Left lung (tissue), 10 donors: ENCODE results near the gene ZNF598. TPM values are rescaled to one million over a fixed set of nuclear protein-coding genes. Genes with fewer than 3 reads are reported as not detected.

ENCODE experiments used
- ATAC-seq: fragments of 200-7000 bp; cut with Tn5 transposase; one replicate; pipeline ENCODE4 v1.9.1; 2020; ENCODE audit warnings: moderate library complexity
- DNase-seq, 4 donors: peaks; one replicate each; pipeline ENCODE4 v3.0.0-alpha.2; 2013 to 2020
- H3K27ac ChIP-seq, 2 donors: fragments of 200-600 bp; sonication (generic) in 1 of 2; one replicate each; pipeline versions ENCODE4 v1.5.0 to v1.8.0; 2020 to 2021
- H3K27me3 ChIP-seq, 2 donors: fragments of 200-600 bp; sonication (generic) in 1 of 2; one replicate each; pipeline versions ENCODE4 v1.5.0 to v1.8.0; 2020 to 2021
- H3K36me3 ChIP-seq, 2 donors: fragments of 200-600 bp; sonication (generic) in 1 of 2; one replicate each; pipeline versions ENCODE4 v1.5.0 to v1.8.0; 2020 to 2021
- H3K4me1 ChIP-seq, 2 donors: fragments of 200-600 bp; one replicate each; pipeline ENCODE4 v1.8.0; 2021
- H3K4me3 ChIP-seq, 2 donors: fragments of 200-600 bp; sonication (generic) in 1 of 2; one replicate each; pipeline versions ENCODE4 v1.5.0 to v1.8.0; 2020 to 2021; ENCODE audit warnings: mild to moderate bottlenecking in 1 of 2
- H3K9me3 ChIP-seq, 2 donors: fragments of 200-600 bp; sonication (generic) in 1 of 2; one replicate each; pipeline versions ENCODE4 v1.5.0 to v1.8.0; 2020 to 2021
- intact Hi-C, 2 donors: fragments of 100-400 bp; cut with DNase I; formaldehyde crosslinking; loops; one replicate each; pipeline versions ENCODE4 v1.11.2 to v1.14.2; 2022
- polyA plus RNA-seq, 6 donors: library from polyadenylated mRNA; unstranded; fragments of 120-200 nt; gene quantifications; one replicate each; pipeline ENCODE4 v1.2.1, GENCODE V29; 2013; ENCODE audit not compliant: insufficient read length in 6 of 6
- total RNA-seq, 2 donors: library from RNA; stranded (reverse); fragmentation: NEBNext Ultra II Directional; extraction: Animal tissue kit (Norgen Biotek cat#: 25700); gene quantifications; one replicate each; pipeline ENCODE4 v1.2.1, GENCODE V29; 2021
- TF ChIP-seq, protein P1 (sequence below), 2 donors: fragments of 200-600 bp; sonication (generic) in 1 of 2; IDR thresholded peaks; one replicate each; pipeline versions ENCODE4 v1.5.0 to v1.8.0; 2021; ENCODE audit warnings: antibody characterized with exemption in 2 of 2
- donor health status: DM: no; HTN: yes; CAD: no.
- donor health status: DM: no; HTN: no; CAD: no.

Gene ZNF598
- total and polyA plus RNA-seq, 8 donors, result 15.2 to 45.9 (median 23.1) TPM

DNA sequence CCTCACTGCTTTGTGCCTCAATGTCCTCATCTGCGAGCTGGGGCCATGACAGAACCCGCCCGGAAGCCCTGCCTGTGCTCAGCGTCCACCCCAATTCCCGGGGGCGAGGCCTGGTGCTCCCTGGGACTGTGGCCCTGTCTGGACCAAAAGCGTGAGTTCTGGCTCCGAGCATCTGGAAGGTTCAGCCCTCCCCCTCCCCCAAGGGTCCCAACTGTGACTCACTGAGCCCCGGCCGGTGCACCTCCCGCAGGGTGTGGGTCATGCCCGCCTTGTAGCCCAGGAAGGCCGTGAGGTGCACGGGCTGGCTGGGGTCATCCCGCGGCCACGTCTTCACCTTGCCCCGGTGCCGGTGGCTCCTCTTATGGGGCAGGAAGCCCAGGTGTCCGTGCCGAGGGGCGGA lies 55.9 kb downstream of the ZNF598 start:
- no peak overlapping the region for H3K4me3 ChIP-seq
- DNase-seq (no peak), ATAC-seq (no peak)
- no peaks in the 10 kb centered on the region for H3K27me3 ChIP-seq
- no peaks in the 10 kb centered on the region for H3K36me3 ChIP-seq
- no peak overlapping the region for H3K27ac ChIP-seq
- peaks cover under 1 to 2% of the 10 kb centered on the region in 2 donors for H3K4me1 ChIP-seq
- no peaks in the 10 kb centered on the region for H3K9me3 ChIP-seq
- intact Hi-C loops, result no loop called here
- TF ChIP-seq, protein P1, sequence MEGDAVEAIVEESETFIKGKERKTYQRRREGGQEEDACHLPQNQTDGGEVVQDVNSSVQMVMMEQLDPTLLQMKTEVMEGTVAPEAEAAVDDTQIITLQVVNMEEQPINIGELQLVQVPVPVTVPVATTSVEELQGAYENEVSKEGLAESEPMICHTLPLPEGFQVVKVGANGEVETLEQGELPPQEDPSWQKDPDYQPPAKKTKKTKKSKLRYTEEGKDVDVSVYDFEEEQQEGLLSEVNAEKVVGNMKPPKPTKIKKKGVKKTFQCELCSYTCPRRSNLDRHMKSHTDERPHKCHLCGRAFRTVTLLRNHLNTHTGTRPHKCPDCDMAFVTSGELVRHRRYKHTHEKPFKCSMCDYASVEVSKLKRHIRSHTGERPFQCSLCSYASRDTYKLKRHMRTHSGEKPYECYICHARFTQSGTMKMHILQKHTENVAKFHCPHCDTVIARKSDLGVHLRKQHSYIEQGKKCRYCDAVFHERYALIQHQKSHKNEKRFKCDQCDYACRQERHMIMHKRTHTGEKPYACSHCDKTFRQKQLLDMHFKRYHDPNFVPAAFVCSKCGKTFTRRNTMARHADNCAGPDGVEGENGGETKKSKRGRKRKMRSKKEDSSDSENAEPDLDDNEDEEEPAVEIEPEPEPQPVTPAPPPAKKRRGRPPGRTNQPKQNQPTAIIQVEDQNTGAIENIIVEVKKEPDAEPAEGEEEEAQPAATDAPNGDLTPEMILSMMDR (IDR thresholded peaks at IDR 0.05), result no peak

DNA sequence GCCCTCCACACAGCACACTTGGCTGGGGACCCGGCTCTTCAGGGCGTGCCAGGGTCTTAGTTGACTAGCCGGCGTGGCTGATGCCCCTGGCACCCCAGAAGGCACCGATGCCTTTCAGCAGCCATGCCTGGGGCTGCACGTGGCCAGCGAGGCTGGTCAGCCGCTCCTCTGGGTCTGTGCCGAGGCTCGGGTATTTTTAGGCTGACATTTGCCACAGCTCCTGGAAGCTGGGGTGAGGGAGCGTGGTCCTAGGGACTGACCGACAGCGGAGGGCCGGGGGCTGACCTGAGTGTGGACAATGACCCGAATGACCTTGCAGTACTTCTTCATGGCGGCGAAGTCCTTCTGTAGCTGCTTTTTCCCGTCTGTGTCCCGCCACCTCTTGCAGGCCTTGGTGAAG lies 59.1 kb downstream of the ZNF598 start:
- H3K27me3 ChIP-seq, result no peaks in the 10 kb centered on the region
- no peak for DNase-seq
- intact Hi-C loops, result no loop called here
- TF ChIP-seq, protein P1 (IDR thresholded peaks at IDR 0.05), result no peak
- no peaks in the 10 kb centered on the region for H3K4me1 ChIP-seq
- no peak overlapping the region for H3K27ac ChIP-seq
- H3K9me3 ChIP-seq, result no peaks in the 10 kb centered on the region
- no peak for ATAC-seq
- no peaks in the 10 kb centered on the region for H3K36me3 ChIP-seq
- H3K4me3 ChIP-seq, result no peak overlapping the region

DNA sequence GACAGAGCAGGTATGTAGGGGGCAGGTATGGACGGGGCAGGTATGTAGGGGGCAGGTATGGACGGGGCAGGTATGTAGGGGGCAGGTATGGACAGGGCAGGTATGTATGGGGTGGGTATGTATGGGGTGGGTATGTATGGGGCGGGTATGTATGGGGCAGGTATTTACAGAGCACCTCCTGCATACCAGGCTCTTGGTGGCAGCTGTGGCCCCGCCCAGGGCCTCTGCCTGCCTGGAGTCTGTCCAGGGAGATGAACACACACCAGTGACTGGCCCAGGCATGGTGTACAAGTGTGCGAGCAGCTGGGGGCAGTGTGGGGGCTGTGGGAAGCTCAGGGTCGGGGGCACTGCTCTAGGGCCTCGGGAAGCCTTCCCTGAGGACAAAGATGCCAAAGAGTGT lies 59.6 kb downstream of the ZNF598 start:
- ATAC-seq, result no peak

DNA sequence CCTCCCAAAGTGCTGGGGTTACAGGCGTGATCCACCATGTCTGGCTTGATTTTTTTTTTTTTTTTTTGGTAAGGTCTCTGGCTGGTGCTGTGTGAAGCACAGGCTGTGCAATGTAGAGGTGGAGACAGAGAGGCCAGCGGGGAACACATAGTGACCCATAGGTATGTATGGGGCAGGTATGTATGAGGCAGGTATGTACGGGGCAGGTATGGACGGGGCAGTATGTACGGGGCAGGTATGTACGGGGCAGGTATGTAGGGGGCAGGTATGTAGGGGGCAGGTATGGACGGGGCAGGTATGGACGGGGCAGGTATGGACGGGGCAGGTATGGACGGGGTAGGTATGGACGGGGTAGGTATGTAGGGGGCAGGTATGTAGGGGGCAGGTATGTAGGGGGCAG lies 60.1 kb downstream of the ZNF598 start:
- H3K27ac ChIP-seq, result no peak overlapping the region
- ATAC-seq (no peak), DNase-seq (no peak)
- intact Hi-C loops, result no loop called here
- TF ChIP-seq, protein P1 (IDR thresholded peaks at IDR 0.05), result no peak
- no peaks in the 10 kb centered on the region for H3K27me3 ChIP-seq
- no peaks in the 10 kb centered on the region for H3K4me1 ChIP-seq
- no peaks in the 10 kb centered on the region for H3K36me3 ChIP-seq
- no peak overlapping the region for H3K4me3 ChIP-seq
- no peaks in the 10 kb centered on the region for H3K9me3 ChIP-seq

More for the DNA sequence above, 59.6 kb downstream of the ZNF598 start:
- Histone ChIP-seq H3K27ac (no peak overlapping the region), H3K36me3 (no peaks in the 10 kb centered on the region), H3K4me3 (no peak overlapping the region), H3K4me1 (no peaks in the 10 kb centered on the region), H3K27me3 (no peaks in the 10 kb centered on the region), H3K9me3 (no peaks in the 10 kb centered on the region)
- intact Hi-C loops, result no loop called here
- no peak for DNase-seq
- TF ChIP-seq, protein P1 (IDR thresholded peaks at IDR 0.05), result no peak

Other genes with a start within 250 kb of the ZNF598 start
Only the 30 nearest of the 33 such genes appear.
- gene MRPS34, start 236.7 kb downstream of the ZNF598 start, total RNA-seq, result 10 to 100 TPM; 72.5 to 91.5 TPM
- gene MRPS34, start 236.7 kb downstream of the ZNF598 start, polyA plus RNA-seq, result 10 to 100 TPM; 47.5 to 68.9 (median 58.4) TPM
- 10 to 100 TPM; 30.5 to 36.2 TPM for gene SPSB3, start 227.2 kb downstream of the ZNF598 start, total RNA-seq
- 10 to 100 TPM; 23.6 to 40.0 (median 33.0) TPM for gene SPSB3, start 227.2 kb downstream of the ZNF598 start, polyA plus RNA-seq
- 10 to 100 TPM; 44.0 to 47.9 TPM for gene NUBP2, start 226.9 kb downstream of the ZNF598 start, total RNA-seq
- gene NUBP2, start 226.9 kb downstream of the ZNF598 start, polyA plus RNA-seq, result 10 to 100 TPM; 32.6 to 56.4 (median 41.0) TPM
- gene IGFALS, start 216.1 kb downstream of the ZNF598 start, total RNA-seq, result 1 to 10 TPM in 1 of 2 donors, under 1 TPM in 1; 0.37 to 2.2 TPM
- 1 to 10 TPM; 1.8 to 3.3 (median 2.6) TPM for gene IGFALS, start 216.1 kb downstream of the ZNF598 start, polyA plus RNA-seq
- gene HAGH, start 183.0 kb downstream of the ZNF598 start, total RNA-seq, result 10 to 100 TPM; 47.1 to 62.0 TPM
- 10 to 100 TPM; 21.0 to 29.9 (median 24.9) TPM for gene HAGH, start 183.0 kb downstream of the ZNF598 start, polyA plus RNA-seq
- gene FAHD1, start 182.6 kb downstream of the ZNF598 start, total RNA-seq, result 10 to 100 TPM; 20.9 to 22.4 TPM
- 10 to 100 TPM; 17.4 to 23.2 (median 19.0) TPM for gene FAHD1, start 182.6 kb downstream of the ZNF598 start, polyA plus RNA-seq
- gene MEIOB, start 137.7 kb downstream of the ZNF598 start, total RNA-seq, result not detected
- under 1 TPM; 0.37 to 0.75 (median 0.59) TPM for gene MEIOB, start 137.7 kb downstream of the ZNF598 start, polyA plus RNA-seq
- 1 to 10 TPM in 1 of 2 donors, not detected in 1; 1.4 TPM for gene HS3ST6, start 91.4 kb downstream of the ZNF598 start, total RNA-seq
- gene HS3ST6, start 91.4 kb downstream of the ZNF598 start, polyA plus RNA-seq, result under 1 TPM in 3 of 6 donors, not detected in 3; 0.13 to 0.21 (median 0.15) TPM
- 10 to 100 TPM; 26.1 to 66.7 TPM for gene MSRB1, start 66.6 kb downstream of the ZNF598 start, total RNA-seq
- 10 to 100 TPM in 5 of 6 donors, 1 to 10 TPM in 1; 9.8 to 15.5 (median 14.4) TPM for gene MSRB1, start 66.6 kb downstream of the ZNF598 start, polyA plus RNA-seq
- gene RPL3L, start 55.1 kb downstream of the ZNF598 start, total RNA-seq, result under 1 TPM in 1 of 2 donors, not detected in 1; 0.13 TPM
- under 1 TPM in 5 of 6 donors, not detected in 1; 0.11 to 0.20 (median 0.16) TPM for gene RPL3L, start 55.1 kb downstream of the ZNF598 start, polyA plus RNA-seq
- gene NDUFB10, start 50.3 kb downstream of the ZNF598 start, total RNA-seq, result 100 to 1,000 TPM in 1 of 2 donors, 10 to 100 TPM in 1; 97.8 to 102 TPM
- 10 to 100 TPM; 77.6 to 96.8 (median 90.0) TPM for gene NDUFB10, start 50.3 kb downstream of the ZNF598 start, polyA plus RNA-seq
- 1,000 to 10,000 TPM; 1,832 to 2,162 TPM for gene RPS2, start 45.0 kb downstream of the ZNF598 start, total RNA-seq
- gene RPS2, start 45.0 kb downstream of the ZNF598 start, polyA plus RNA-seq, result 1,000 to 10,000 TPM; 2,190 to 2,607 (median 2,300) TPM
- not detected for gene RNF151, start 43.0 kb downstream of the ZNF598 start, total RNA-seq
- under 1 TPM in 1 of 6 donors, not detected in 5; 0.17 TPM for gene RNF151, start 43.0 kb downstream of the ZNF598 start, polyA plus RNA-seq
- 10 to 100 TPM; 25.8 to 30.9 TPM for gene TBL3, start 37.8 kb downstream of the ZNF598 start, total RNA-seq
- gene TBL3, start 37.8 kb downstream of the ZNF598 start, polyA plus RNA-seq, result 10 to 100 TPM; 27.2 to 38.8 (median 31.8) TPM
- 1 to 10 TPM; 4.4 to 5.6 TPM for gene NOXO1, start 28.4 kb downstream of the ZNF598 start, total RNA-seq
- under 1 TPM in 4 of 6 donors, not detected in 2; 0.30 to 0.78 (median 0.46) TPM for gene NOXO1, start 28.4 kb downstream of the ZNF598 start, polyA plus RNA-seq
- gene GFER, start 25.6 kb downstream of the ZNF598 start, total RNA-seq, result 10 to 100 TPM; 25.8 to 26.1 TPM
- 10 to 100 TPM; 15.7 to 21.5 (median 19.1) TPM for gene GFER, start 25.6 kb downstream of the ZNF598 start, polyA plus RNA-seq
- under 1 TPM; 0.31 to 0.32 TPM for gene SYNGR3, start 19.9 kb downstream of the ZNF598 start, total RNA-seq
- under 1 TPM; 0.21 to 0.93 (median 0.42) TPM for gene SYNGR3, start 19.9 kb downstream of the ZNF598 start, polyA plus RNA-seq
- gene NPW, start 10.0 kb upstream of the ZNF598 start, total RNA-seq, result 1 to 10 TPM in 1 of 2 donors, under 1 TPM in 1; 0.94 to 3.1 TPM
- gene NPW, start 10.0 kb upstream of the ZNF598 start, polyA plus RNA-seq, result 1 to 10 TPM; 1.7 to 5.4 (median 2.7) TPM
- gene NHERF2, start 17.1 kb upstream of the ZNF598 start, total RNA-seq, result 100 to 1,000 TPM; 186 to 349 TPM
- gene NHERF2, start 17.1 kb upstream of the ZNF598 start, polyA plus RNA-seq, result 100 to 1,000 TPM in 3 of 6 donors, 10 to 100 TPM in 3; 68.1 to 170 (median 103) TPM
- 10 to 100 TPM; 19.4 to 29.8 TPM for gene NTHL1, start 38.0 kb upstream of the ZNF598 start, total RNA-seq
- 10 to 100 TPM; 20.2 to 30.0 (median 25.8) TPM for gene NTHL1, start 38.0 kb upstream of the ZNF598 start, polyA plus RNA-seq
- 100 to 1,000 TPM; 116 to 126 TPM for gene TSC2, start 38.2 kb upstream of the ZNF598 start, total RNA-seq
- gene TSC2, start 38.2 kb upstream of the ZNF598 start, polyA plus RNA-seq, result 100 to 1,000 TPM; 116 to 166 (median 131) TPM
- gene PKD1, start 126.1 kb upstream of the ZNF598 start, total RNA-seq, result 10 to 100 TPM; 63.2 to 73.5 TPM
- gene PKD1, start 126.1 kb upstream of the ZNF598 start, polyA plus RNA-seq, result 100 to 1,000 TPM in 4 of 6 donors, 10 to 100 TPM in 2; 90.1 to 165 (median 116) TPM
- gene RAB26, start 138.8 kb upstream of the ZNF598 start, total RNA-seq, result under 1 TPM; 0.73 to 0.84 TPM
- gene RAB26, start 138.8 kb upstream of the ZNF598 start, polyA plus RNA-seq, result 1 to 10 TPM in 5 of 6 donors, under 1 TPM in 1; 0.91 to 1.9 (median 1.7) TPM
- gene TRAF7, start 146.0 kb upstream of the ZNF598 start, total RNA-seq, result 10 to 100 TPM; 69.5 to 88.1 TPM
- gene TRAF7, start 146.0 kb upstream of the ZNF598 start, polyA plus RNA-seq, result 10 to 100 TPM; 48.6 to 59.5 (median 52.2) TPM
- under 1 TPM; 0.05 to 0.06 TPM for gene CASKIN1, start 186.8 kb upstream of the ZNF598 start, total RNA-seq
- gene CASKIN1, start 186.8 kb upstream of the ZNF598 start, polyA plus RNA-seq, result under 1 TPM; 0.18 to 0.56 (median 0.42) TPM
- gene MLST8, start 195.6 kb upstream of the ZNF598 start, total RNA-seq, result 10 to 100 TPM; 32.1 to 39.0 TPM
- 10 to 100 TPM; 29.8 to 40.3 (median 37.0) TPM for gene MLST8, start 195.6 kb upstream of the ZNF598 start, polyA plus RNA-seq
- gene BRICD5, start 201.0 kb upstream of the ZNF598 start, total RNA-seq, result 10 to 100 TPM in 1 of 2 donors, 1 to 10 TPM in 1; 6.7 to 15.3 TPM
- gene BRICD5, start 201.0 kb upstream of the ZNF598 start, polyA plus RNA-seq, result 1 to 10 TPM; 2.9 to 7.9 (median 4.9) TPM
- 10 to 100 TPM; 14.4 to 24.4 TPM for gene PGP, start 205.0 kb upstream of the ZNF598 start, total RNA-seq
- gene PGP, start 205.0 kb upstream of the ZNF598 start, polyA plus RNA-seq, result 10 to 100 TPM in 1 of 6 donors, 1 to 10 TPM in 5; 7.1 to 14.5 (median 8.7) TPM
- 10 to 100 TPM; 16.4 to 22.6 TPM for gene E4F1, start 213.8 kb upstream of the ZNF598 start, total RNA-seq
- 10 to 100 TPM; 12.7 to 22.4 (median 16.9) TPM for gene E4F1, start 213.8 kb upstream of the ZNF598 start, polyA plus RNA-seq
- gene DNASE1L2, start 226.6 kb upstream of the ZNF598 start, total RNA-seq, result 1 to 10 TPM; 1.3 to 1.5 TPM
- gene DNASE1L2, start 226.6 kb upstream of the ZNF598 start, polyA plus RNA-seq, result 1 to 10 TPM in 2 of 6 donors, under 1 TPM in 4; 0.27 to 1.7 (median 0.90) TPM